GM23338 (cell line): Measurements from ENCODE around the gene PRR11. TPM values are rescaled to one million over a fixed set of nuclear protein-coding genes. Genes with fewer than 3 reads are reported as not detected.

Experiments
- ATAC-seq: fragments of 200-7000 bp; cut with Tn5 transposase; 3 replicates; pipeline ENCODE4 v1.9.1; 2020
- DNase-seq: peaks from one replicate; pipeline ENCODE4 v3.0.0-alpha.2; 2015; ENCODE audit warnings: low spot score
- H2AFZ ChIP-seq: fragments of 200-600 bp; sonication (generic); 2 replicates; pipeline ENCODE4 v1.8.0; 2016; ENCODE audit warnings: antibody characterized with exemption, mild to moderate bottlenecking, moderate library complexity
- H3F3A ChIP-seq: fragments of 200-600 bp; sonication (generic); replicated peaks from 2 replicates; pipeline ENCODE4 v1.8.0; 2017; ENCODE audit warnings: antibody characterized with exemption, mixed run types, low read depth
- H3K27ac ChIP-seq: fragments of 200-600 bp; sonication (generic); 2 replicates; pipeline ENCODE4 v1.6.1; 2016; ENCODE audit warnings: low read depth
- H3K27me3 ChIP-seq: fragments of 200-600 bp; sonication (generic); 2 replicates; pipeline ENCODE4 v1.8.0; 2016; ENCODE audit warnings: mild to moderate bottlenecking, mixed run types, moderate library complexity; ENCODE audit not compliant: insufficient read depth
- H3K36me3 ChIP-seq: fragments of 200-600 bp; sonication (generic); 2 replicates; pipeline ENCODE4 v1.8.0; 2016; ENCODE audit warnings: mild to moderate bottlenecking; ENCODE audit not compliant: insufficient read depth
- H3K4me1 ChIP-seq: fragments of 200-600 bp; sonication (generic); 2 replicates; pipeline ENCODE4 v1.8.0; 2016; ENCODE audit warnings: mild to moderate bottlenecking, moderate library complexity; ENCODE audit not compliant: insufficient read depth
- H3K4me2 ChIP-seq: fragments of 200-600 bp; sonication (generic); 2 replicates; pipeline ENCODE4 v1.7.1; 2017; ENCODE audit warnings: mixed run types
- H3K4me3 ChIP-seq: fragments of 200-600 bp; sonication (generic); 2 replicates; pipeline ENCODE4 v1.6.1; 2016; ENCODE audit warnings: mixed run types
- H3K79me2 ChIP-seq: fragments of 200-600 bp; sonication (generic); replicated peaks from 2 replicates; pipeline ENCODE4 v1.8.0; 2017; ENCODE audit warnings: mild to moderate bottlenecking; ENCODE audit not compliant: insufficient read depth
- H3K9me2 ChIP-seq: fragments of 200-600 bp; sonication (generic); 2 replicates; pipeline ENCODE4 v1.8.0; 2017; ENCODE audit not compliant: insufficient read depth
- H4K20me1 ChIP-seq: fragments of 200-600 bp; sonication (generic); replicated peaks from 2 replicates; pipeline ENCODE4 v1.8.0; 2017; ENCODE audit warnings: mild to moderate bottlenecking; ENCODE audit not compliant: insufficient read depth
- H3K27ac Mint-ChIP-seq: 2 replicates; pipeline ENCODE4 v1.8.0; 2020; ENCODE audit warnings: inconsistent platforms, mild to moderate bottlenecking, moderate library complexity, mixed read lengths
- H3K27me3 Mint-ChIP-seq: 3 replicates; pipeline ENCODE4 v1.8.0; 2022; ENCODE audit warnings: low read depth, mild to moderate bottlenecking, moderate library complexity, mixed read lengths, inconsistent platforms; ENCODE audit not compliant: insufficient read depth, poor library complexity
- H3K36me3 Mint-ChIP-seq: 3 replicates; pipeline ENCODE4 v1.8.0; 2021; ENCODE audit warnings: low read depth, mild to moderate bottlenecking, inconsistent platforms, moderate library complexity, mixed read lengths
- H3K4me1 Mint-ChIP-seq: 3 replicates; pipeline ENCODE4 v1.8.0; 2020; ENCODE audit warnings: mild to moderate bottlenecking, inconsistent platforms, mixed read lengths
- H3K4me3 Mint-ChIP-seq: 3 replicates; pipeline ENCODE4 v1.8.0; 2021; ENCODE audit warnings: moderate library complexity, mild to moderate bottlenecking, inconsistent platforms, mixed read lengths
- H3K9me3 Mint-ChIP-seq: 3 replicates; pipeline ENCODE4 v1.8.0; 2020; ENCODE audit warnings: moderate library complexity, mild to moderate bottlenecking, inconsistent platforms, mixed read lengths
- CREB1 ChIP-seq: fragments of 250-450 bp; sonication (Bioruptor Pico); IDR thresholded peaks from 2 replicates; pipeline ENCODE4 v1.5.0; 2020; ENCODE audit warnings: low read depth, mild to moderate bottlenecking, moderate library complexity
- CTCF ChIP-seq, 2 experiments: fragments of 200-600 bp in 1 of 2; sonication (generic) in 1 of 2; conservative IDR thresholded peaks; 2 replicates each; pipeline versions ENCODE4 v1.5.1 to v1.6.1; 2016 to 2017; ENCODE audit warnings: antibody characterized with exemption in 2 of 2, low read depth in 2 of 2, mild to moderate bottlenecking in 2 of 2, moderate library complexity in 1 of 2
- ETS1 ChIP-seq: IDR thresholded peaks from 2 replicates; pipeline ENCODE4 v1.6.1; 2016; ENCODE audit warnings: antibody characterized with exemption
- EZH2 ChIP-seq: fragments of 200-600 bp; sonication (generic); IDR thresholded peaks from one replicate; pipeline ENCODE4 v1.8.0; 2017; ENCODE audit warnings: antibody characterized with exemption, mild to moderate bottlenecking, low read depth; ENCODE audit not compliant: unreplicated experiment
- EZH2phosphoT487 ChIP-seq: fragments of 200-600 bp; sonication (generic); IDR thresholded peaks from one replicate; pipeline ENCODE4 v1.8.1; 2018; ENCODE audit warnings: antibody characterized with exemption; ENCODE audit not compliant: unreplicated experiment
- JUNB ChIP-seq: IDR thresholded peaks from one replicate; pipeline ENCODE4 v1.6.1; 2016; ENCODE audit warnings: antibody characterized with exemption; ENCODE audit not compliant: unreplicated experiment
- NANOG ChIP-seq: IDR thresholded peaks from 2 replicates; pipeline ENCODE4 v1.6.1; 2016; ENCODE audit warnings: antibody characterized with exemption, borderline replicate concordance
- POLR2AphosphoS5 ChIP-seq: IDR thresholded peaks from 2 replicates; pipeline ENCODE4 v1.6.1; 2016; ENCODE audit warnings: antibody characterized with exemption, low read depth
- STAT1 ChIP-seq: IDR thresholded peaks from one replicate; pipeline ENCODE4 v1.6.1; 2016; ENCODE audit warnings: antibody characterized with exemption; ENCODE audit not compliant: unreplicated experiment
- ZNF114 ChIP-seq: fragments of 250-450 bp; sonication (Bioruptor Pico); IDR thresholded peaks from 2 replicates; pipeline ENCODE4 v1.5.0; 2020; ENCODE audit warnings: mild to moderate bottlenecking, moderate library complexity
- ZNF331 ChIP-seq: fragments of 250-450 bp; sonication (Bioruptor Pico); IDR thresholded peaks from 2 replicates; pipeline ENCODE4 v1.5.0; 2020; ENCODE audit warnings: low read depth, mild to moderate bottlenecking, moderate library complexity
- ZNF462 ChIP-seq: fragments of 250-450 bp; sonication (Bioruptor Pico); IDR thresholded peaks from 2 replicates; pipeline ENCODE4 v1.5.0; 2020; ENCODE audit warnings: mild to moderate bottlenecking, moderate library complexity
- polyA plus RNA-seq: library from polyadenylated mRNA; unstranded; fragments of >200 nt; fragmentation: Nextera tagmentation; extraction: Ambion mirVana; gene quantifications from 2 replicates; pipeline ENCODE4 v1.2.1, GENCODE V29; 2016
- total RNA-seq: library from RNA; depleted of rRNA; stranded (reverse); fragments of >200 nt; shearing (Covaris generic); gene quantifications from 2 replicates; pipeline ENCODE4 v1.2.3, GENCODE V29; 2014
- TF ChIP-seq, protein P1 (sequence below): IDR thresholded peaks from one replicate; pipeline ENCODE4 v1.6.1; 2018; ENCODE audit warnings: antibody characterized with exemption; ENCODE audit not compliant: unreplicated experiment

PRR11 gene
- total and polyA plus RNA-seq, 2 experiments from 2014 or later = 42.7 to 55.9 TPM

GRCh38 chr17:59124665-59125064, 30.9 kb upstream of the PRR11 start:
- Histone ChIP-seq H3K27ac (no peak overlapping the region), H3F3A (no peaks in the 10 kb centered on the region), H3K4me1 (no peaks in the 10 kb centered on the region), H4K20me1 (peaks cover 7% of the 10 kb centered on the region), H3K27me3 (no peaks in the 10 kb centered on the region), H2AFZ (no peak overlapping the region), H3K9me2 (no peaks in the 10 kb centered on the region), H3K36me3 (peaks cover 11% of the 10 kb centered on the region), H3K79me2 (peaks cover 45% of the 10 kb centered on the region), H3K4me2 (no peak overlapping the region), H3K4me3 (no peak overlapping the region)
- no peak for TF ChIP-seq STAT1
- no peak for TF ChIP-seq EZH2phosphoT487
- TF ChIP-seq ETS1 = no peak
- TF ChIP-seq, protein P1, sequence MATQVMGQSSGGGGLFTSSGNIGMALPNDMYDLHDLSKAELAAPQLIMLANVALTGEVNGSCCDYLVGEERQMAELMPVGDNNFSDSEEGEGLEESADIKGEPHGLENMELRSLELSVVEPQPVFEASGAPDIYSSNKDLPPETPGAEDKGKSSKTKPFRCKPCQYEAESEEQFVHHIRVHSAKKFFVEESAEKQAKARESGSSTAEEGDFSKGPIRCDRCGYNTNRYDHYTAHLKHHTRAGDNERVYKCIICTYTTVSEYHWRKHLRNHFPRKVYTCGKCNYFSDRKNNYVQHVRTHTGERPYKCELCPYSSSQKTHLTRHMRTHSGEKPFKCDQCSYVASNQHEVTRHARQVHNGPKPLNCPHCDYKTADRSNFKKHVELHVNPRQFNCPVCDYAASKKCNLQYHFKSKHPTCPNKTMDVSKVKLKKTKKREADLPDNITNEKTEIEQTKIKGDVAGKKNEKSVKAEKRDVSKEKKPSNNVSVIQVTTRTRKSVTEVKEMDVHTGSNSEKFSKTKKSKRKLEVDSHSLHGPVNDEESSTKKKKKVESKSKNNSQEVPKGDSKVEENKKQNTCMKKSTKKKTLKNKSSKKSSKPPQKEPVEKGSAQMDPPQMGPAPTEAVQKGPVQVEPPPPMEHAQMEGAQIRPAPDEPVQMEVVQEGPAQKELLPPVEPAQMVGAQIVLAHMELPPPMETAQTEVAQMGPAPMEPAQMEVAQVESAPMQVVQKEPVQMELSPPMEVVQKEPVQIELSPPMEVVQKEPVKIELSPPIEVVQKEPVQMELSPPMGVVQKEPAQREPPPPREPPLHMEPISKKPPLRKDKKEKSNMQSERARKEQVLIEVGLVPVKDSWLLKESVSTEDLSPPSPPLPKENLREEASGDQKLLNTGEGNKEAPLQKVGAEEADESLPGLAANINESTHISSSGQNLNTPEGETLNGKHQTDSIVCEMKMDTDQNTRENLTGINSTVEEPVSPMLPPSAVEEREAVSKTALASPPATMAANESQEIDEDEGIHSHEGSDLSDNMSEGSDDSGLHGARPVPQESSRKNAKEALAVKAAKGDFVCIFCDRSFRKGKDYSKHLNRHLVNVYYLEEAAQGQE = no peak
- TF ChIP-seq ZNF462 = no peak
- TF ChIP-seq POLR2AphosphoS5 = no peak
- TF ChIP-seq ZNF331 (CRISPR knock-in tag) = no peak
- TF ChIP-seq NANOG = no peak
- no peak for TF ChIP-seq JUNB
- no peak for TF ChIP-seq ZNF114 (CRISPR knock-in tag)
- no peak for TF ChIP-seq CTCF (conservative IDR thresholded peaks at IDR 0.05; ENCODE audit: low read depth in 2 of 2)
- TF ChIP-seq EZH2 = no peak
- TF ChIP-seq CREB1 (CRISPR knock-in tag) = no peak
- no peaks in the 10 kb centered on the region for H3K4me1 Mint-ChIP-seq
- peaks cover 47% of the 10 kb centered on the region for H3K36me3 Mint-ChIP-seq
- no peak for ATAC-seq
- no peak overlapping the region for H3K4me3 Mint-ChIP-seq
- peaks cover 2% of the 10 kb centered on the region for H3K27me3 Mint-ChIP-seq
- no peaks in the 10 kb centered on the region for H3K9me3 Mint-ChIP-seq
- H3K27ac Mint-ChIP-seq = no peak overlapping the region
- no peak for DNase-seq
